Measurements from ENCODE around the gene NCKAP5. TPM values are rescaled to one million over a fixed set of nuclear protein-coding genes. Genes with fewer than 3 reads are reported as not detected.

Gene NCKAP5
- polyA plus RNA-seq, 2 of the 4 experiments (the other 2 are of a cell fraction): 3.0 to 4.1 TPM

GRCh38 chr2:133045787-133046186, 522.5 kb downstream of the NCKAP5 start:
- no peak for FAIRE-seq
- CTCF ChIA-PET: interaction anchor here (1.4 kb wide), 1 partner anchor 12 kb away, joined by 3 read pairs; no protein-coding TSS in a partner anchor
- peak; percentile 47 to 64; a peak in 2 of 6 replicates for ATAC-seq
- peak in 1 of 2 experiments; percentile 22 for DNase-seq (ENCODE audit: low read depth in 1 of 2, low spot score in 1 of 2)
- 45% methylated on average over 5 of the region's 5 CpGs for WGBS (ENCODE audit: missing lambda C conversion rate)
- H3K27ac ChIP-seq: no peak overlapping the region
- peak overlapping the region; percentile 16; the same call in 1 of the 3 replicates for H3K4me2 ChIP-seq
- no peaks in the 10 kb centered on the region for H3K4me1 ChIP-seq
- POLR2A ChIA-PET: no interaction called here
- no peaks in the 10 kb centered on the region for H3K9me3 ChIP-seq
- no peak for TF ChIP-seq RCOR1 (IDR thresholded peaks at IDR 0.05; ENCODE audit: low read depth, low read length)
- no peak for TF ChIP-seq POLR2AphosphoS2 (conservative IDR thresholded peaks at IDR 0.05; ENCODE audit: low read length)
- no peak overlapping the region for H3K4me3 ChIP-seq

GRCh38 chr2:133044556-133044955, 523.7 kb downstream of the NCKAP5 start:
- H3K4me2 ChIP-seq: no peak overlapping the region
- no peak for FAIRE-seq
- DNase-seq (ENCODE audit: low read depth in 1 of 2, low spot score in 1 of 2): no peak
- no peaks in the 10 kb centered on the region for H3K9me3 ChIP-seq
- WGBS (ENCODE audit: missing lambda C conversion rate): 71% methylated on average over 4 of the region's 4 CpGs
- CTCF ChIA-PET: no interaction called here
- H3K27ac ChIP-seq: no peak overlapping the region
- no peak overlapping the region for H3K4me3 ChIP-seq
- POLR2A ChIA-PET: no interaction called here
- no peaks in the 10 kb centered on the region for H3K4me1 ChIP-seq
- TF ChIP-seq NR3C1 (IDR thresholded peaks at IDR 0.05) (no peak), PHF8 (IDR thresholded peaks at IDR 0.05; ENCODE audit: borderline replicate concordance, low read depth) (no peak), SMC3 (IDR thresholded peaks at IDR 0.05) (no peak), FOSL2 (IDR thresholded peaks at IDR 0.05) (no peak), FOSL2 (CRISPR knock-in tag; IDR thresholded peaks at IDR 0.05) (no peak)
- no peak for ATAC-seq

- WGBS (ENCODE audit: missing lambda C conversion rate): 66% methylated on average over 4 of the region's 4 CpGs
- Histone ChIP-seq H3K27ac (no peak overlapping the region), H3K4me3 (no peak overlapping the region), H3K4me1 (no peaks in the 10 kb centered on the region), H3K9me3 (no peaks in the 10 kb centered on the region), H3K4me2 (no peak overlapping the region)
- POLR2A ChIA-PET: no interaction called here
- DNase-seq (ENCODE audit: low read depth in 1 of 2, low spot score in 1 of 2) (no peak), FAIRE-seq (no peak), ATAC-seq (no peak)
- TF ChIP-seq EHF (CRISPR knock-in tag; IDR thresholded peaks at IDR 0.05) (no peak), HES2 (IDR thresholded peaks at IDR 0.05) (no peak)
- CTCF ChIA-PET: no interaction called here
Observed at GRCh38 chr2:133040170-133040569, 528.1 kb downstream of the NCKAP5 start.

- DNase-seq (ENCODE audit: low read depth in 1 of 2, low spot score in 1 of 2) (no peak), FAIRE-seq (no peak), ATAC-seq (no peak)
- ChIA-PET CTCF (no interaction called here), POLR2A (no interaction called here)
- H3K4me3 ChIP-seq: no peak overlapping the region
- H3K4me2 ChIP-seq: no peak overlapping the region
- no peaks in the 10 kb centered on the region for H3K9me3 ChIP-seq
- H3K4me1 ChIP-seq: no peaks in the 10 kb centered on the region
- no peak for TF ChIP-seq HDAC2 (IDR thresholded peaks at IDR 0.05)
- TF ChIP-seq JUNB (IDR thresholded peaks at IDR 0.05): no peak
- no peak for TF ChIP-seq REST (IDR thresholded peaks at IDR 0.05)
- TF ChIP-seq ELK1 (IDR thresholded peaks at IDR 0.05; ENCODE audit: low read depth, low read length): no peak
- no peak for TF ChIP-seq CEBPB (IDR thresholded peaks at IDR 0.05)
- no peak for TF ChIP-seq CBX8 (IDR thresholded peaks at IDR 0.05)
- no peak for TF ChIP-seq POLR2AphosphoS2 (conservative IDR thresholded peaks at IDR 0.05; ENCODE audit: low read length)
- no peak for TF ChIP-seq JUN (IDR thresholded peaks at IDR 0.05)
- no peak for TF ChIP-seq CHD4 (IDR thresholded peaks at IDR 0.05; ENCODE audit: borderline replicate concordance)
- TF ChIP-seq RAD21 (conservative IDR thresholded peaks at IDR 0.05 in 1 of 2, IDR thresholded peaks at IDR 0.05 in 1 of 2): no peak
- no peak for TF ChIP-seq E2F6 (IDR thresholded peaks at IDR 0.05; ENCODE audit: borderline replicate concordance, low read depth)
- no peak for TF ChIP-seq MAFK (IDR thresholded peaks at IDR 0.05; ENCODE audit: partially characterized antibody)
- no peak for TF ChIP-seq HOXB13 (CRISPR knock-in tag; IDR thresholded peaks at IDR 0.05; ENCODE audit: low read depth)
- TF ChIP-seq HOXA7 (CRISPR knock-in tag; IDR thresholded peaks at IDR 0.05): no peak
- TF ChIP-seq CTCF (IDR thresholded peaks at IDR 0.05): no peak
- no peak for TF ChIP-seq NR3C1 (IDR thresholded peaks at IDR 0.05)
- TF ChIP-seq FOSL2 (IDR thresholded peaks at IDR 0.05): no peak
- TF ChIP-seq FOSL2 (CRISPR knock-in tag; IDR thresholded peaks at IDR 0.05): no peak
- H3K27ac ChIP-seq: no peak overlapping the region
- WGBS (ENCODE audit: missing lambda C conversion rate): 74% methylated on average over 1 of the region's 1 CpG
Observed at GRCh38 chr2:133039531-133039930, 528.7 kb downstream of the NCKAP5 start.

Data from A549 (cell line).